Fibroblast of skin of left biceps (primary cell): ENCODE results near the gene SKIC3.

ENCODE experiments used
- DNase-seq, 2 experiments: peaks; one replicate each; pipeline ENCODE4 v3.0.0-alpha.2; 2013; ENCODE audit warnings: low read depth in 2 of 2

SKIC3 gene

DNA sequence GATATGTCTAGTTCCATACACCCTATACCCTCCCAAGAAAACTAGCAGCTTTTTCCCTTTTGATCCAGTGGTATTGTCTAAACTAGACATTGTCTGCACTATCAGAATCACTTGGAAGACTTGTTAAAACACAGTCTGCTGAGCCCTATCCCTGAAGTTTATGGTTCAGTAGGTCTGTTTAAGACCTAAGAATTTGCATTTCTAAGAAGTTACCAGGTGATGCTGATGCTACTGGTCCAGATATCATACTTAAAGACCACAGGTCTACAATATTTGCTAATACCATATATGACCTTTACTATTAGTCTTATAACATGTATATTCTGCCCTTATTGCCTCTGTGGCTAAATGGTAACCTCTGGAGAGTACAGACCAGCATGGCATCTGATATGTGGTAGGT lies 23.3 kb downstream of the SKIC3 start:
- DNase-seq = no peak

- DNase-seq = no peak
These were observed 24.4 kb downstream of the SKIC3 start for GRCh38 chr5:95530416-95530815.

GRCh38 chr5:95528565-95528964 lies 26.2 kb downstream of the SKIC3 start:
- no peak for DNase-seq

GRCh38 chr5:95526871-95527270 lies 27.9 kb downstream of the SKIC3 start:
- DNase-seq = no peak

DNA sequence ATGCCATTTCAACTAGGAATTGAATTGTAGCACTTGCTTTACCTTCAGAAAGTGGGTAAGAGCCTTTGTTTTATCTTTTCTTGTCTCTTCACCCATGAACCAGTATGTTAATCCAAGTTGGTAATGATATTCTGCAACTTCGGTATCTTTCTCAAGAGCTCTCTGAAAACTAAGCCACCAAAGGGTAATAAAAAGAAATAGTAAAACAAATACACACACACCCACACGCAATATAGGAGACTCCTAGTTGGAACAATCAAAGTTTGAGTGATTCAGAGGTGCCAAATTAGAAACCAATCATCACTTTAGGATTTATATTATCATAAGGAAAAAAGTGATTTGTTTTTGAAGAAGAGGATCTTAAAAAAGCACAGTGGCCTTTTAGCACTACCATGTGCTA lies 30.4 kb downstream of the SKIC3 start:
- no peak for DNase-seq

GRCh38 chr5:95520206-95520605 lies 34.6 kb downstream of the SKIC3 start:
- DNase-seq = no peak

GRCh38 chr5:95519681-95520080 lies 35.1 kb downstream of the SKIC3 start:
- no peak for DNase-seq

GRCh38 chr5:95519151-95519550 lies 35.6 kb downstream of the SKIC3 start:
- DNase-seq = no peak

GRCh38 chr5:95518417-95518816 lies 36.4 kb downstream of the SKIC3 start:
- DNase-seq = no peak

- no peak for DNase-seq
These were observed 43.2 kb downstream of the SKIC3 start for GRCh38 chr5:95511606-95512005.

DNA sequence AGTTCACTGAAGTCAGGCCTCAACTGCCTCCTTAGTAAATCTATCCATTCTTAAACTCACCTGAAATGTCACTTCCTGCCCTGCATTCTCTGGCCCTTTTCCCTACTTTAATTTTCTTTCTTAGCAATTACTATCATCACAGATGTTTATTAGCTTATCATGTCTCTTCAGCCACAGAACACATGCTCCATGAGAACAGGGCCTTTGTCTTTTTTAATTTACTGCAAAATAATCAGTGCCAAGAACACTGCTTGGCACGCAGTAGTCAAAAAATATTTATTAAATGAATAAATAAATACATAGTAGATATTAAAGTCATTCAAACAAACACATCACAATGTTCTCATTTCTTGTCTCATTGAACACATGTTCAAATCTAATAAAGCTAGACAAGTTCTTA lies 46.2 kb downstream of the SKIC3 start:
- no peak for DNase-seq
